Natural killer cell (primary cell): ENCODE results near the gene ADIG. TPM values are rescaled to one million over a fixed set of nuclear protein-coding genes. Genes with fewer than 3 reads are reported as not detected.

Experiments
- ATAC-seq, 3 donors: fragments of 150-1000 bp in 2 of 3; fragments of 200-7000 bp in 1 of 3; cut with Tn5 transposase; 1 replicate in 1 of 3; 2 replicates in 2 of 3; pipeline ENCODE4 v1.10.0; 2021; ENCODE audit warnings: mild to moderate bottlenecking in 2 of 3, moderate library complexity in 2 of 3
- DNase-seq, 2 donors: peaks; one replicate each; pipeline versions ENCODE4 v3.0.0 to v3.0.0-alpha.2; 2013 to 2021; ENCODE audit warnings: mixed read lengths in 1 of 2
- H3K27ac ChIP-seq: one replicate; pipeline ENCODE4 v1.5.1; 2013; ENCODE audit warnings: mild to moderate bottlenecking, low read length
- H3K27me3 ChIP-seq: one replicate; pipeline ENCODE4 v1.6.1; 2013; ENCODE audit warnings: low read length; ENCODE audit not compliant: control insufficient read depth, insufficient read depth
- H3K36me3 ChIP-seq: one replicate; pipeline ENCODE4 v1.6.1; 2013; ENCODE audit warnings: low read length; ENCODE audit not compliant: control insufficient read depth, insufficient read depth
- H3K4me1 ChIP-seq: one replicate; pipeline ENCODE4 v1.6.1; 2013; ENCODE audit warnings: low read length; ENCODE audit not compliant: control insufficient read depth, insufficient read depth
- H3K4me3 ChIP-seq: one replicate; pipeline ENCODE4 v1.5.1; 2013; ENCODE audit warnings: low read length
- H3K9me3 ChIP-seq: one replicate; pipeline ENCODE4 v1.6.1; 2013; ENCODE audit warnings: low read length; ENCODE audit not compliant: control insufficient read depth, insufficient read depth
- H3K27ac Mint-ChIP-seq, 2 donors: one replicate each; pipeline ENCODE4 v1.8.0; 2022; ENCODE audit warnings: mild to moderate bottlenecking in 2 of 2, mixed read lengths in 2 of 2, moderate library complexity in 1 of 2
- H3K27me3 Mint-ChIP-seq, 2 donors: one replicate each; pipeline ENCODE4 v1.8.0; 2022; ENCODE audit warnings: low read depth in 2 of 2, mixed read lengths in 2 of 2
- H3K36me3 Mint-ChIP-seq: one replicate; pipeline ENCODE4 v1.8.0; 2022; ENCODE audit warnings: mixed read lengths
- H3K4me1 Mint-ChIP-seq, 2 donors: one replicate each; pipeline ENCODE4 v1.8.0; 2022; ENCODE audit warnings: mixed read lengths in 2 of 2
- H3K4me3 Mint-ChIP-seq: one replicate; pipeline ENCODE4 v1.8.0; 2022; ENCODE audit warnings: mild to moderate bottlenecking, moderate library complexity, mixed read lengths
- H3K9me3 Mint-ChIP-seq, 2 donors: one replicate each; pipeline ENCODE4 v1.8.0; 2022; ENCODE audit warnings: mixed read lengths in 2 of 2
- CTCF ChIP-seq: fragments of 200-600 bp; IDR thresholded peaks from one replicate; pipeline ENCODE4 v1.8.0; 2022; ENCODE audit warnings: antibody characterized with exemption
- WGBS: methylation state at CpG from one replicate; pipeline ENCODE4 v1.1.7; 2013; ENCODE audit warnings: missing lambda C conversion rate; ENCODE audit not compliant: insufficient coverage; 5-methylcytosine and 5-hydroxymethylcytosine counted together
- intact Hi-C: fragments of 100-400 bp; cut with micrococcal nuclease; formaldehyde crosslinking; loops from one replicate; pipeline ENCODE4 v1.14.2; 2022
- total RNA-seq, 4 donors: library from RNA; stranded (reverse); fragments of 120-200 nt in 1 of 4; gene quantifications; one replicate each; pipeline versions ENCODE4 v1.2.3 to v1.2.4, GENCODE V29; 2013 to 2022

ADIG gene
- total RNA-seq, 3 donors from 2014 or later (not counting 1 experiment from before 2014, with no cell fraction given): not detected

- Mint-ChIP-seq H3K27ac (no peak overlapping the region), H3K9me3 (no peaks in the 10 kb centered on the region), H3K36me3 (no peaks in the 10 kb centered on the region), H3K4me3 (no peak overlapping the region), H3K27me3 (peaks cover 13 to 23% of the 10 kb centered on the region in 2 donors), H3K4me1 (no peaks in the 10 kb centered on the region)
- H3K4me3 ChIP-seq: no peak overlapping the region
- WGBS: 79% methylated on average over 16 of the region's 16 CpGs
- intact Hi-C loops: no loop called here
- H3K36me3 ChIP-seq: no peaks in the 10 kb centered on the region
- H3K27me3 ChIP-seq: no peaks in the 10 kb centered on the region
- no peak for ATAC-seq
- no peaks in the 10 kb centered on the region for H3K9me3 ChIP-seq
- H3K4me1 ChIP-seq: no peaks in the 10 kb centered on the region
- H3K27ac ChIP-seq: no peak overlapping the region
- DNase-seq: no peak
- no peak for TF ChIP-seq CTCF
Measured at GRCh38 chr20:38617011-38617829, 36.2 kb downstream of the ADIG start.

GRCh38 chr20:38617830-38618196 lies 36.8 kb downstream of the ADIG start:
- 69% methylated on average over 4 of the region's 4 CpGs for WGBS
- H3K9me3 Mint-ChIP-seq: no peaks in the 10 kb centered on the region
- Histone ChIP-seq H3K4me1 (no peaks in the 10 kb centered on the region), H3K9me3 (no peaks in the 10 kb centered on the region), H3K4me3 (no peak overlapping the region), H3K27ac (no peak overlapping the region), H3K27me3 (no peaks in the 10 kb centered on the region), H3K36me3 (no peaks in the 10 kb centered on the region)
- peaks cover 13 to 23% of the 10 kb centered on the region in 2 donors for H3K27me3 Mint-ChIP-seq
- H3K4me1 Mint-ChIP-seq: no peaks in the 10 kb centered on the region
- no peak for TF ChIP-seq CTCF
- DNase-seq (no peak), ATAC-seq (no peak)
- no peaks in the 10 kb centered on the region for H3K36me3 Mint-ChIP-seq
- H3K4me3 Mint-ChIP-seq: no peak overlapping the region
- intact Hi-C loops: no loop called here
- H3K27ac Mint-ChIP-seq: no peak overlapping the region

- H3K27ac ChIP-seq: no peak overlapping the region
- no peaks in the 10 kb centered on the region for H3K27me3 ChIP-seq
- Mint-ChIP-seq H3K36me3 (no peaks in the 10 kb centered on the region), H3K27me3 (peaks cover 17 to 31% of the 10 kb centered on the region in 2 donors), H3K4me3 (no peak overlapping the region), H3K27ac (no peak overlapping the region), H3K4me1 (no peaks in the 10 kb centered on the region), H3K9me3 (no peaks in the 10 kb centered on the region)
- WGBS: 68% methylated on average over 9 of the region's 9 CpGs
- TF ChIP-seq CTCF: no peak
- DNase-seq (no peak), ATAC-seq (no peak)
- intact Hi-C loops: no loop called here
- H3K4me1 ChIP-seq: no peaks in the 10 kb centered on the region
- peaks cover 3% of the 10 kb centered on the region for H3K9me3 ChIP-seq
- H3K36me3 ChIP-seq: no peaks in the 10 kb centered on the region
- H3K4me3 ChIP-seq: no peak overlapping the region
Measured at GRCh38 chr20:38620441-38620840, 39.4 kb downstream of the ADIG start.

GRCh38 chr20:38623061-38623460 lies 42.1 kb downstream of the ADIG start:
- Mint-ChIP-seq H3K36me3 (no peaks in the 10 kb centered on the region), H3K27me3 (peaks cover 14 to 23% of the 10 kb centered on the region in 2 donors), H3K4me3 (no peak overlapping the region), H3K9me3 (no peaks in the 10 kb centered on the region), H3K27ac (no peak overlapping the region), H3K4me1 (no peaks in the 10 kb centered on the region)
- ATAC-seq (no peak), DNase-seq (no peak)
- TF ChIP-seq CTCF: no peak
- intact Hi-C loops: no loop called here
- Histone ChIP-seq H3K36me3 (no peaks in the 10 kb centered on the region), H3K4me3 (no peak overlapping the region), H3K9me3 (peaks cover 3% of the 10 kb centered on the region), H3K27me3 (no peaks in the 10 kb centered on the region), H3K4me1 (no peaks in the 10 kb centered on the region), H3K27ac (no peak overlapping the region)
- WGBS: 76% methylated on average over 4 of the region's 4 CpGs
